Stimulated activated CD4-positive, alpha-beta T cell treated with anti-CD3 and anti-CD28 coated beads, TNF-alpha, amount 100 ng/mL, for 48 hours (primary cell): ENCODE results near the gene POLK.
"Not testable (repeated sequence)": the region's sequence is repeated elsewhere in the genome, so short reads cannot be mapped to it uniquely, and the experiment has no call there.

ENCODE experiments used
- DNase-seq, 3 donors: peaks; one replicate each; pipeline ENCODE4 v3.0.0-alpha.2; 2020; ENCODE audit warnings: low read depth in 3 of 3

POLK gene

GRCh38 chr5:75511435-75512382 lies at the start of gene POLK, which contains the start of gene CERT1:
Gene POLK (plus strand): TSS chr5:75511891.
Gene CERT1 (minus strand): TSS chr5:75511629. CDS start chr5:75511207, 422 bp downstream.
- DNase-seq: peak; percentile 91 to 97 (median 96)

DNA sequence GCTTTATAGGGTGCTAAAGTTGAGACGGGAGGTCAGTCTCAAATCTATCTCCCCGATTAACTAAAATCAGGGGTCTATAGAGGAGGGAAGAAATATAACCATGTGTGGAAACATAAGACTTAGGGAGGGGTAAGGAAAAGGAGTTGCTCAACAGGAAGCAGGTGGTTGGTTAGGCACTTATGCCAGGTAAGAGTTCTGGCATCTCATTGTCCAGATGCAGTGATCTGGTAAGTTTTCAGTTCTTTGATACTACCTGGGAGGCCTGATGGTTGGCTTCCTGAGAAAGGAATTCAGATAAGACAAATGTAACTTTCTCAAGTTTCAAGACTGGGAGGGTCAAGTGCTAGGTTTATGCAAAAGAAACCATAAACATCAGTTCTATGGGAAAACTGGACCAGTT lies 48.0 kb upstream of the POLK start:
- DNase-seq: no peak

GRCh38 chr5:75465480-75465879 lies 46.2 kb upstream of the POLK start:
- no peak for DNase-seq

DNA sequence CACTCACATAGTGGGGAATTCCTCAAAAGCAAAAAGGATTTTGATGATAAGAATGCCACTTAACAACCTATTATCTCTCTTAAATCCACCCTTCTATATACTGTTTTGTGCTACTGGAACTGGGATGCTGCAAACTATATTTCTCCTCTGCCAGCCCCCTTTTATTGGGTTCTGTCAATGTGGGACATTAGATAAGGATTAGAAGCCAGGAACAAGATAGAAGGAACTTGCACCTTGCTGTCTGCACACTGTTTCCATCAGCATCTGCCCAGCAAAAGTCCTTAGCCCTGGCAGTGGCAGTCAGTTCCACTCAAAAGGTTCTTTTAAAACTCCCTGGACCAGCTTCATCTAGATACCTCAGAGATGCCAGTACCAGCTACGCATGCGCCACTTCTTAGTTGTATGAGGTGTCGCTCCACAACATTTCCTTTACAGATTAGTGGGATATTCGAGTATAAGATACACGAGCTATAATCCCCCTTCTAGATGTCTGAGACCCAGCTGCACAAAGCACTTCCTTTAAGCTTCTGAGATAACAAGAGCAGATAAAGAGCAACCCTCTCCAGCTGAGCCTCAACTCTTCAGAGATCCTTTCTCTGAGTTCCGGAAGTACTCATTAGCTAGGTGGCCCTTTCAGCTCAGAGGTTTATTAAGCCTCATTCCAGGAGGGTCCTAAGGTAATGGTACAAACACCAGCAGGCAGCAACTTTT lies 45.5 kb upstream of the POLK start:
- DNase-seq: no peak

DNA sequence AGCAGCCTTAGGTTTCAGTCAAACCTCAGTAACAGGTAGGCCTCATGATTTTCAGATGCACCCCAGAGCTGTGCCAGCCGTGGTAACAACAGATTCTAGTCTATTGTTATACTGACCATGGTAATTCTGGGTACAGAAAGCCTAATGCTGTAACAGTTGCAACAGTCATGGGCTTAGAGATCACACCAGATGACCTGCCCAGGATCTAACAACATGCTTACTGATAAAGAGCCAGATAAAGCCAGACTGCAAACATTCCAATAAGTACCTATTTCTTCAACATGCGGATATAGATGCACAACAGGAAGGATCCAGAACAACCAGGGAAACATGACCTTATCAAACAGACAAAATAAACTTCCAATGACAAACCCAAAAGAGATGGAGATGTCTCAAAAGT lies 43.1 kb upstream of the POLK start:
- DNase-seq: no peak

DNA sequence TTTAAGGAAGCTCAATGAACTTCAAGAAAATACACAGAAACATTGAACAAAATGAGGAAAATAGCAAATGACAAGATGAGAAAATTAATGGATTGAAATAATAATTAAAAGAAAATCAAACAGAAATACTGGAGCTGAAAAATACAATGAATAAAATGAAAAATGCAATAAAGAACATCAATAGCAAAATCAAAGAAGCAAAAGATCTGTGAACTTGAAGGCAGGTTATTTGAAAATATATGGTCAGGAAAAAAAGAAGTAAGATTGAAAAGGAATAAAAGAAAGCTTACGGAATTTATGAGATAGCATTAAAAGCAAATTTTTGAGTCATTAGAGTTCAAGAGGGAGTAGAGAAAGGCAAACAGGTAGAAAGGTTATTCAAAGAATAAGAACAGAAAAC lies 42.7 kb upstream of the POLK start:
- no peak for DNase-seq

- DNase-seq: no peak
Observed at GRCh38 chr5:75471193-75471592, 40.5 kb upstream of the POLK start.

DNA sequence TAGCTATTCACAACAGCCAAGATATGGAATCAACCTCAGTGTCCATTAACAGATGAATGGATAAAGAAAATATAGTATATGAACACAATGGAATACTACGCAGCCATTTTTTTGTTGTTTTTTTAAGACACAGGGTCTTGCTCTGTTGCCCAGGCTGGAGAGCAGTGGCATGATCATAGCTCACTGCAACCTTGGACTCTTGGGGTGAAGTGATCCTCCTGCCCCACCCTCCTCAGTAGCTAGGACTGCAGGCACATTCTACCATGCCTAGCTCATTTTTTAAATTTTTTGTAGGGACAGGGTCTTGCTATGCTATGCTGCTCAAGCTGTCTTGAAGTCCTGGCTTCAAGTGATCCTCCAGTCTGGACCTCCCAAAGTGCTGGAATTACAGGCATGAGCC lies 38.7 kb upstream of the POLK start:
- DNase-seq: no peak

GRCh38 chr5:75473463-75473862 lies 38.2 kb upstream of the POLK start:
- DNase-seq: no peak

- no peak for DNase-seq
Observed at GRCh38 chr5:75475364-75475763, 36.3 kb upstream of the POLK start.

DNA sequence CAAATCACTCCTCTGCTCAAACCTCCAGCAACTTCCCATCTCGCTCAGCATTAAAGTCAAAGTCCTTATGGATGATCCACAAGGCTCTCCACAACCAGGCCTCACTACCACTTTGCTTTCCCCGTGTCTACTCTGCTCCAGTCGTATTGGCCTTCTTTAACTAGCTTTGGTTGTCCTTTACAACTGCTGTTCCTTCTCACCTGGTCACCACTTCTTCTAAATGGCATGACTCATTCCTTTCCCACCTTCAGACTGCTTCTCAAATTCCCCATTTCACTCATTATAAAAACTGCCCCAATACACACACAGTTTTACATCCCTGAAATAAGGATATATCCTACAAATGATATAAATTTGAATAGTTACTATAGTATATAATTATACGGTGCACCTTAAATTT lies 30.7 kb upstream of the POLK start:
- no peak for DNase-seq

- no peak for DNase-seq
Observed at GRCh38 chr5:75482482-75482881, 29.2 kb upstream of the POLK start.

GRCh38 chr5:75484605-75485004 lies 27.1 kb upstream of the POLK start:
- DNase-seq: no peak

DNA sequence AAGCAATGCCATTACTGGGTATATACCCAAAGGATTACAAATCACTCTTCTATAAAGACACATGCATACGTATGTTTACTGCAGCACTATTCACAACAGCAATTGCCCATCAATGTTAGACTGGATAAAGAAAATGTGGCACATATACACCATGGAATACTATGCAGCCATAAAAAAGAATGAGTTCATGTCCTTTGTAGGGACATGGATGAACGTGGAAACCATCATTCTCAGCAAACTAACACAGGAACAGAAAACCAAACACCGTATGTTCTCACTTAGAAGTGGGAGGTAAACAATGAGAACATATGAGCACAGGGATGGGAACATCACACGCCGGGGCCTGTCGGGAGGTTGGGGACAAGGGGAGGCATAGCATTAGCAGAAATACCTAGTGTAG lies 21.8 kb upstream of the POLK start:
- DNase-seq: not testable (repeated sequence)

DNA sequence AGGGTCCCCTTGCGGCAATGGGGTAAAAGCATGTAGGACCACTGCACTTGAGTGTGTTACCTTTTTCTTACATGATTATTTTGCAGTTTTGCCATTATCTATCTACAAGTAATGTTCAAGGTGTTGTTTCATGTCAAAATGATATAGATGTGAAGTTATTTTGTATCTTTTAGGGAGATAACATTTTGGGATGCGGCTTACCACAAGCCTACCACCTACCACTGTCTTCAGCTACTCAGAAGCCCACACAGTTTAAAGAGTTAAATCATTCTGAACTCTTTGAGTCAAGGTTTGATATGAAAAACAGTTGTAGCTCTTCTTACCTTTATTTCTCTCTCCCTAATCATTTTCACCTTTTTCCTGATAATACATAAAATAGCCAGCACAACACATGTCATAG lies 20.1 kb upstream of the POLK start:
- no peak for DNase-seq

GRCh38 chr5:75496026-75496425 lies 15.7 kb upstream of the POLK start:
- no peak for DNase-seq

DNA sequence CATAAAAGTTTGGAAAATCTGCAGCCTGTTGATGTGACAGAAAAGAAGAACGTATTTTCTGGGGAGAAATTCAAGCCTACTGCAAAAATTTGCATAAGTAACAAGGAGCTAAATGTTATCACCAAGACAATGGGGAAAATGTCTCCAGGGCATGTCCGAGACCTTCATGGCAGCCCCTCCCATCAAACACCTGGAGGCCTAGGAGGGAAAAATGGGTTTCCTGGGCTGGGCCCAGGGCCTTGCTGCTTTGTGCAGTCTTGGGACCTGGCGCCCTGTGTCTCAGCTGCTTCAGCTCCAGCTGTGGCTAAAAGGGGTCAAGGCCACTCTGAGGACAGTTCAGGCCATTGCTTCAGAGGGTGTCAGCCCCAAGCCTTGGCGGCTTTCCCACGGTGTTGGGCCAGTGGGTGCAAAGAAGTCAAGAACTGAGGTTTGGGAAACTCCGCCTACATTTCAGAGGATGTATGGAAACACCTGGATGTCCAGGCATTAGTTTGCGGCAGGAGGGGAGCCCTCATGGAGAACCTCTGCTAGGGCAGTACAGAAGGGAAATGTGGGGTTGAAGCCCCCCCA lies 13.4 kb upstream of the POLK start:
- no peak for DNase-seq

DNA sequence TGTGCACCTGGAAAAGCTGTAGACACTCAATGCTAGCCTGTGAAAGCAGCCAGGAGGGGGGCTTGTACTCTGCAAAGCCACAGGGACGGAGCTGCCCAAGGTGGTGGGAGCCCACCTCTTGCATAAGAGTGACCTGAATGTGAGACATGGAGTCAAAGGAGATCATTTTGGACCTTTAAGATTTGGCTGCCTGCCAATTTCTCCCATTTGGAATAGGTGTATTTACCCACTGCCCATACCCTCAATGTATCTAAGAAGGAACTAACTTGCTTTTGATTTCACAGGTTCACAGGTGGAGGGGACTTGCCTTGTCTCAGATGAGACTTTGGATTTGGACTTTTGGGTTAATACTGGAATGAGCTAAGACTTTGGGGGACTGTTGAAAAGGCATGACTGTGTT lies 12.8 kb upstream of the POLK start:
- not testable (repeated sequence) for DNase-seq

DNA sequence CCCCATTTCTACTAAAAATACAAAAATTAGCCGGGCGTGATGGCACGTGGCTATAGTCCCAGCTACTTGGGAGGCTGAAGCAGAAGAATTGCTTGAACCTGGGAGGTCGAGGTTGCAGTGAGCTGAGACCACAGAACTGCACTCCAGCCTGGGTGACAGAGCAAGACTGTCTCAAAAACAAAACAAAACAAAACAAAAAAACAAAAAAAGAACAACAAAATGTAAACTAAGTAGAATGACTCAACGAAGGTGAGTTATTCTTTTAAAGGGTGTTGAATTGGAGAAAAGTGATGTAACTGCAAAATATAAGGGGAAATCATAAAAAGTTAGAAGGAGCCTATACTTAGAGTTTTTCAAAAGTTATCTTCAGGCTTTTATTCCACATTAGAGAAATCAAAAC lies 6.6 kb upstream of the POLK start:
- not testable (repeated sequence) for DNase-seq

DNA sequence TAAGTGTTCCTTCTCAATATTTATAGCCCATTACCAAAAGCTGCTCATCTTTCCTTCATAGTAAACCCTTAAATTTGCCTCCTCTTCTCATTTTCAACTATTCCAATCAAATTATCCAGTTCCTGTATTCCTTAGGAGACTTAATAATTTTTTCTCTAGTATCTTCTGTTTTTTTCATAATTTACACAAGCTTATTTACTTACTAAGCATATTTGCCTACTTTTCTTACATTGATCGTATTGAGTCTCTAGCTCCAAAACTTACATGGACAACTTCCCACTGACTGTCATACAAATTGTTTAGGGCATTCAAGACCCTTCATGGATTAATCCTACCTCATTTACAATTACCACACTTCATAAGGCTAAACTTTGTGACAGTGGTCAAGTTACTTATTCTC lies 3.9 kb upstream of the POLK start:
- no peak for DNase-seq

DNA sequence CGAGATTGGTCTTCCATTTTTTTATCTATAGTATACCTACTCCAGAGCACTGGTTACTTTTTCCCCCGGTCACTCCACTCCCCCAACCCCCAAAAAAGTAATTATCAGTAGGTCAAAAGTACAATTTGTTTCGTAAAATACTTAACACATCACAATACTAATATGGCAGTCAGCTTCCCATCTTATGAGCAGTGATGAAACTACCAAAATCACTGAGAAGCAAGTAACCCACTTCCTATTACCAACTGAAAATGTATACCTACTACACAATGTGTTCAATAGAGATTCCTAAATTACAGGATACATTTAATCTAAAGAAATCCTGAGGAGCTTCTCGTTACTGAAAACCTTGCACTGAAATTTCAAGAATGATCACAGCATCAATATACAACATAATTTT lies 2.1 kb upstream of the POLK start:
- no peak for DNase-seq

- DNase-seq: no peak
Observed at GRCh38 chr5:75509956-75510355, 1.7 kb upstream of the POLK start.

GRCh38 chr5:75510417-75510835 lies 1.3 kb upstream of the POLK start:
- DNase-seq: no peak
